Measurements from ENCODE around the gene ISM1. TPM values are rescaled to one million over a fixed set of nuclear protein-coding genes. Genes with fewer than 3 reads are reported as not detected.

The ISM1 gene
- total RNA-seq, 2 donors from 2014 or later = 0.24 to 1.1 TPM

DNA sequence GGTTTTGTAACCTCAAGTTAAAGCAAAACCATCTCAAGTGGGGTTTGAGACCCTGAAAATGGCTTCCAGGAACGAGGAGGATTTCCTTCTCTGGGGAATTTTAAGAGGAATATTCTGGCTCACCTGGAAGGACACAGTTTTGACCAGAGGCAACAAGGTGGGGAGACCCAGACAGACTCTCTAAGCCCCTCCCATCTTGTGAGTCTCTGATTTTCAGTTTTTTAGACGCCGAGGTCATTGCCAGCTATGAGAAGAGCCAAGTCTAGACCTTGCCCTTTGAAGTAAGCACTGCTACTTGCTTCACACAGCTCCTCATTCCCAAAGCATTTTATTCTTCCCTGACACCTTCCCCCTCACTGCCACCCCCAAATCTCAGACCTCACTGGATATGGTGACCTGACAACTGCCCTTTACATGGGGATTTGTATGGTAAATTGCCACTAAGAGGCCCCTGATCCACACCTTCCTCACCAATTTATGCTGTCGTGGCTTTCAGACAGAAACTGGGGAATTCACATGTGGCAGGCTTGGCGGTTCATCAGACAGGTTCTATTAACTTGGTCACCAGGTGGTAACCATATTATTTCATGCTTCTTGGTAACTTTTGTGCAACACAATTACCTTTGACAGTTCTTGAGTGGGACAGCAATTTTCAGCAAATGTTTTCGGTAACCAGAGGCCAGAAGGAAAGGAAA, 116.2 kb downstream of the ISM1 start:
- no peaks in the 10 kb centered on the region for H3K36me3 Mint-ChIP-seq (ENCODE audit: low read depth)
- no peak for DNase-seq
- no peaks in the 10 kb centered on the region for H3K9me3 Mint-ChIP-seq
- no peak overlapping the region for H3K9ac ChIP-seq (ENCODE audit: extremely low read depth, low read length, poor library complexity, severe bottlenecking)
- H3K27me3 ChIP-seq (ENCODE audit: control insufficient read depth, insufficient read depth, low read length, poor library complexity, severe bottlenecking) = no peaks in the 10 kb centered on the region
- H3K4me3 Mint-ChIP-seq = no peak overlapping the region
- TF ChIP-seq, protein P1, sequence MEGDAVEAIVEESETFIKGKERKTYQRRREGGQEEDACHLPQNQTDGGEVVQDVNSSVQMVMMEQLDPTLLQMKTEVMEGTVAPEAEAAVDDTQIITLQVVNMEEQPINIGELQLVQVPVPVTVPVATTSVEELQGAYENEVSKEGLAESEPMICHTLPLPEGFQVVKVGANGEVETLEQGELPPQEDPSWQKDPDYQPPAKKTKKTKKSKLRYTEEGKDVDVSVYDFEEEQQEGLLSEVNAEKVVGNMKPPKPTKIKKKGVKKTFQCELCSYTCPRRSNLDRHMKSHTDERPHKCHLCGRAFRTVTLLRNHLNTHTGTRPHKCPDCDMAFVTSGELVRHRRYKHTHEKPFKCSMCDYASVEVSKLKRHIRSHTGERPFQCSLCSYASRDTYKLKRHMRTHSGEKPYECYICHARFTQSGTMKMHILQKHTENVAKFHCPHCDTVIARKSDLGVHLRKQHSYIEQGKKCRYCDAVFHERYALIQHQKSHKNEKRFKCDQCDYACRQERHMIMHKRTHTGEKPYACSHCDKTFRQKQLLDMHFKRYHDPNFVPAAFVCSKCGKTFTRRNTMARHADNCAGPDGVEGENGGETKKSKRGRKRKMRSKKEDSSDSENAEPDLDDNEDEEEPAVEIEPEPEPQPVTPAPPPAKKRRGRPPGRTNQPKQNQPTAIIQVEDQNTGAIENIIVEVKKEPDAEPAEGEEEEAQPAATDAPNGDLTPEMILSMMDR (conservative IDR thresholded peaks at IDR 0.05) = no peak
- H3K4me3 ChIP-seq (ENCODE audit: low read length) = no peak overlapping the region
- H3K4me1 ChIP-seq (ENCODE audit: control insufficient read depth, insufficient read depth, low read length) = no peaks in the 10 kb centered on the region
- no peaks in the 10 kb centered on the region for H3K36me3 ChIP-seq (ENCODE audit: control insufficient read depth, insufficient read depth, low read length)
- 93 to 95% methylated on average over 6 of the region's 6 CpGs for WGBS, 2 experiments (ENCODE audit: insufficient coverage in 1 of 2, insufficient read length in 1 of 2)
- H3K9me3 ChIP-seq (ENCODE audit: control insufficient read depth, low read length) = no peaks in the 10 kb centered on the region
- H3K4me1 Mint-ChIP-seq = peaks cover 21% of the 10 kb centered on the region
- peaks cover 10% of the 10 kb centered on the region for H3K27me3 Mint-ChIP-seq (ENCODE audit: insufficient read depth)
- H3K27ac Mint-ChIP-seq = no peak overlapping the region
- H3K27ac ChIP-seq (ENCODE audit: low read depth, low read length) = no peak overlapping the region

DNA sequence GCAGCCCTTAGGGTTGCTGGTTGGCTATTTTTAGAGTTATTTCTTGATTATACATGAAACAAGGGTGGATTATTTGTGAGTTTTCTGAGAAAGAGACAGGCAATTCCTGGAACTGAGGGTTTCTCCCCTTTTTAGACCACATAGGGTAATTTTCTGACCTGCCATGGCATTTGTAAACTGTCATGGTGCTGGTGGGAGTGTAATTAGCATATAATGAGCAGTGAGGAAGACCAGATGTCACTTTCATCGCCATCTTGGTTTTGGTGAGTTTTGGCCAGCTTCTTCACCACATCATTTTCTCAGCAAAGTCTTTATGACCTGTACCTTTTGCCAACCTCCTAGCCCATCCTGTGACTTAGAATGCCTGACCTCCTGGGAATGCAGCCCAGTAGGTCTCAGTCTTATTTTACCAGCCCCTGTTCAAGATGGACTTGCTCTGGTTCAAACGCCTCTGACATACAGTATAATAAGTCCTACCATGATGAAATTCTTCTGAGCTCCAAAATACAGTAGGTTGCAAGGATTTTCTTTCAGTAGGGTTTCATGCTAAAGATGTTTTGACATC, 117.1 kb downstream of the ISM1 start:
- Mint-ChIP-seq H3K36me3 (ENCODE audit: low read depth) (no peaks in the 10 kb centered on the region), H3K4me3 (no peak overlapping the region), H3K4me1 (peaks cover 20% of the 10 kb centered on the region), H3K27ac (no peak overlapping the region), H3K9me3 (no peaks in the 10 kb centered on the region), H3K27me3 (ENCODE audit: insufficient read depth) (peaks cover 10% of the 10 kb centered on the region)
- no peak overlapping the region for H3K27ac ChIP-seq (ENCODE audit: low read depth, low read length)
- no peak overlapping the region for H3K4me3 ChIP-seq (ENCODE audit: low read length)
- no peak overlapping the region for H3K9ac ChIP-seq (ENCODE audit: extremely low read depth, low read length, poor library complexity, severe bottlenecking)
- no peaks in the 10 kb centered on the region for H3K36me3 ChIP-seq (ENCODE audit: control insufficient read depth, insufficient read depth, low read length)
- no peaks in the 10 kb centered on the region for H3K9me3 ChIP-seq (ENCODE audit: control insufficient read depth, low read length)
- H3K27me3 ChIP-seq (ENCODE audit: control insufficient read depth, insufficient read depth, low read length, poor library complexity, severe bottlenecking) = no peaks in the 10 kb centered on the region
- TF ChIP-seq, protein P1 (conservative IDR thresholded peaks at IDR 0.05) = no peak
- H3K4me1 ChIP-seq (ENCODE audit: control insufficient read depth, insufficient read depth, low read length) = no peaks in the 10 kb centered on the region
- DNase-seq = no peak
- WGBS, 2 experiments (ENCODE audit: insufficient coverage in 1 of 2, insufficient read length in 1 of 2) = 90 to 100% methylated on average over 1 to 2 of the region's 2 CpGs

DNA sequence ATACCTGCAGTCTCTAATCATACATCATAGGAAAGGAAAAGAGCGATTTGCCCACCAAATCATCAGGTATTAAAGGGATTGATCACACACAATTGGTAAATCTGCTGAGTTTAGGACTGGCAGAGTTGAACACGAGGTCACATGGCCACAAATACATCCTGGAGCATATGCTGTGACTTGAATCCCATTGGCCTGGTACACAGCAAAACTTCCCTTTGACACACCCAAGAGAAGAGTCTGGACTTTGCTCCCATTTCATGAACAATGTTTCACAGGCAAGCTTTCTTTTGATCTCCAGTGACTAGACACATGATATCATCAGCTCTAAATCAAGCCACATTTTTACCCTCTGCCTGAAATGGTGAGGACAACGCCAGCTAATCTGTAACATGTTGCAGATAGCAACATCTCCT, 117.9 kb downstream of the ISM1 start:
- DNase-seq = no peak
- Histone ChIP-seq H3K9me3 (ENCODE audit: control insufficient read depth, low read length) (no peaks in the 10 kb centered on the region), H3K27me3 (ENCODE audit: control insufficient read depth, insufficient read depth, low read length, poor library complexity, severe bottlenecking) (no peaks in the 10 kb centered on the region), H3K36me3 (ENCODE audit: control insufficient read depth, insufficient read depth, low read length) (no peaks in the 10 kb centered on the region), H3K4me1 (ENCODE audit: control insufficient read depth, insufficient read depth, low read length) (no peaks in the 10 kb centered on the region), H3K9ac (ENCODE audit: extremely low read depth, low read length, poor library complexity, severe bottlenecking) (no peak overlapping the region), H3K4me3 (ENCODE audit: low read length) (no peak overlapping the region), H3K27ac (ENCODE audit: low read depth, low read length) (no peak overlapping the region)
- no peaks in the 10 kb centered on the region for H3K36me3 Mint-ChIP-seq (ENCODE audit: low read depth)
- H3K27ac Mint-ChIP-seq = no peak overlapping the region
- H3K4me1 Mint-ChIP-seq = peaks cover 19% of the 10 kb centered on the region
- TF ChIP-seq, protein P1 (conservative IDR thresholded peaks at IDR 0.05) = no peak
- 82 to 87% methylated on average over 3 of the region's 3 CpGs for WGBS, 2 experiments (ENCODE audit: insufficient coverage in 1 of 2, insufficient read length in 1 of 2)
- no peak overlapping the region for H3K4me3 Mint-ChIP-seq
- no peaks in the 10 kb centered on the region for H3K9me3 Mint-ChIP-seq
- peaks cover 12% of the 10 kb centered on the region for H3K27me3 Mint-ChIP-seq (ENCODE audit: insufficient read depth)
